ENCODE data around the gene CERS2. TPM values are rescaled to one million over a fixed set of nuclear protein-coding genes. Genes with fewer than 3 reads are reported as not detected.

CERS2 gene
- total and polyA plus RNA-seq, 2 of the 13 experiments (the other 11 are each of a cell fraction or from before 2014, with no cell fraction given) = 269 to 298 TPM

GRCh38 chr1:151012684-151013471 is 38.2 kb upstream of the CERS2 start (continued):
- TF ChIP-seq IRF2 (CRISPR knock-in tag; IDR thresholded peaks at IDR 0.05) (peak; percentile 66; the same call in 1 of the 2 replicates), KAT8 (CRISPR knock-in tag; IDR thresholded peaks at IDR 0.05) (peak; percentile 44), NR2C2 (CRISPR knock-in tag; IDR thresholded peaks at IDR 0.05; ENCODE audit: borderline replicate concordance) (peak; percentile 53; the same call in 1 of the 2 replicates), KMT2A (CRISPR knock-in tag; IDR thresholded peaks at IDR 0.05) (peak; percentile 47; the same call in 1 of the 2 replicates), ATF7 (IDR thresholded peaks at IDR 0.05) (peak; percentile 47), ATF7 (CRISPR knock-in tag; IDR thresholded peaks at IDR 0.05) (peak; percentile 24; the same call in 1 of the 2 replicates), ZNF687 (CRISPR knock-in tag; IDR thresholded peaks at IDR 0.05) (peak; percentile 62), SKI (IDR thresholded peaks at IDR 0.05; ENCODE audit: partially characterized antibody) (peak; percentile 35), MYC (CRISPR knock-in tag; IDR thresholded peaks at IDR 0.05; ENCODE audit: borderline replicate concordance) (peak; percentile 39; the same call in 1 of the 2 replicates), DMAP1 (CRISPR knock-in tag; IDR thresholded peaks at IDR 0.05) (0 out of 2 replicates have a peak, but pooled peaks have one; percentile 63), ARID4A (CRISPR knock-in tag; IDR thresholded peaks at IDR 0.05; ENCODE audit: borderline replicate concordance) (peak; percentile 62), ZNF724P (CRISPR knock-in tag; IDR thresholded peaks at IDR 0.05; ENCODE audit: borderline replicate concordance) (peak; percentile 58; the same call in 1 of the 2 replicates), ZNF430 (CRISPR knock-in tag; IDR thresholded peaks at IDR 0.05) (0 out of 2 replicates have a peak, but pooled peaks have one; percentile 67), ZNF816 (CRISPR knock-in tag; IDR thresholded peaks at IDR 0.05; ENCODE audit: borderline replicate concordance) (0 out of 2 replicates have a peak, but pooled peaks have one; percentile 21)
- TF ChIP-seq, protein P1, sequence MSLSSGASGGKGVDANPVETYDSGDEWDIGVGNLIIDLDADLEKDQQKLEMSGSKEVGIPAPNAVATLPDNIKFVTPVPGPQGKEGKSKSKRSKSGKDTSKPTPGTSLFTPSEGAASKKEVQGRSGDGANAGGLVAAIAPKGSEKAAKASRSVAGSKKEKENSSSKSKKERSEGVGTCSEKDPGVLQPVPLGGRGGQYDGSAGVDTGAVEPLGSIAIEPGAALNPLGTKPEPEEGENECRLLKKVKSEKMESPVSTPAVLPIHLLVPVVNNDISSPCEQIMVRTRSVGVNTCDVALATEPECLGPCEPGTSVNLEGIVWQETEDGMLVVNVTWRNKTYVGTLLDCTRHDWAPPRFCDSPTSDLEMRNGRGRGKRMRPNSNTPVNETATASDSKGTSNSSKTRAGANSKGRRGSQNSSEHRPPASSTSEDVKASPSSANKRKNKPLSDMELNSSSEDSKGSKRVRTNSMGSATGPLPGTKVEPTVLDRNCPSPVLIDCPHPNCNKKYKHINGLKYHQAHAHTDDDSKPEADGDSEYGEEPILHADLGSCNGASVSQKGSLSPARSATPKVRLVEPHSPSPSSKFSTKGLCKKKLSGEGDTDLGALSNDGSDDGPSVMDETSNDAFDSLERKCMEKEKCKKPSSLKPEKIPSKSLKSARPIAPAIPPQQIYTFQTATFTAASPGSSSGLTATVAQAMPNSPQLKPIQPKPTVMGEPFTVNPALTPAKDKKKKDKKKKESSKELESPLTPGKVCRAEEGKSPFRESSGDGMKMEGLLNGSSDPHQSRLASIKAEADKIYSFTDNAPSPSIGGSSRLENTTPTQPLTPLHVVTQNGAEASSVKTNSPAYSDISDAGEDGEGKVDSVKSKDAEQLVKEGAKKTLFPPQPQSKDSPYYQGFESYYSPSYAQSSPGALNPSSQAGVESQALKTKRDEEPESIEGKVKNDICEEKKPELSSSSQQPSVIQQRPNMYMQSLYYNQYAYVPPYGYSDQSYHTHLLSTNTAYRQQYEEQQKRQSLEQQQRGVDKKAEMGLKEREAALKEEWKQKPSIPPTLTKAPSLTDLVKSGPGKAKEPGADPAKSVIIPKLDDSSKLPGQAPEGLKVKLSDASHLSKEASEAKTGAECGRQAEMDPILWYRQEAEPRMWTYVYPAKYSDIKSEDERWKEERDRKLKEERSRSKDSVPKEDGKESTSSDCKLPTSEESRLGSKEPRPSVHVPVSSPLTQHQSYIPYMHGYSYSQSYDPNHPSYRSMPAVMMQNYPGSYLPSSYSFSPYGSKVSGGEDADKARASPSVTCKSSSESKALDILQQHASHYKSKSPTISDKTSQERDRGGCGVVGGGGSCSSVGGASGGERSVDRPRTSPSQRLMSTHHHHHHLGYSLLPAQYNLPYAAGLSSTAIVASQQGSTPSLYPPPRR (CRISPR knock-in tag; IDR thresholded peaks at IDR 0.05; ENCODE audit: borderline replicate concordance) = peak; percentile 65; the same call in 1 of the 2 replicates
